ENCODE measurements around the gene PRKCE. TPM values are rescaled to one million over a fixed set of nuclear protein-coding genes. Genes with fewer than 3 reads are reported as not detected.

Gene PRKCE
- total and polyA plus RNA-seq, 3 experiments from 2014 or later = 3.1 to 9.6 (median 7.9) TPM

DNA sequence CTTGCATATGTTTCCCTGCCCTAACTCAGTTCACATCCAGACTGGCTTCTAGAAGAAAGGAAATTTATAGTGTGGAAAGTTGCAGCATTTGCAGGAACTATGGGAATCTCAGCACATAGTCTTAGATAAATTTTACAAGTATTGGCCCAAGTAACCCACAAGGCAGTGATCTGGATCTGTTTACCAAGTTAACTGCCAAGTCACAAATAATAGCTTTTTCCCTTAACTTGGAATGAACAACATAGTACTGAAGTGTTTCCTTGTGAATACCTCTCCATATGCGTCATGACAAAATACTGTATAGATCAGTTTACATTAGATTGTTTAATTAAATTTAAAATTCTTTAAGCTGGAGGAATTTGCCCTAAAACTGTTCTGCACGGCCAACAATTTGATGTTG, 390.0 kb downstream of the PRKCE start:
- no peaks in the 10 kb centered on the region for H3K4me1 Mint-ChIP-seq
- H3K27ac ChIP-seq (ENCODE audit: low read depth, low read length) = no peak overlapping the region
- no peaks in the 10 kb centered on the region for H3K27me3 Mint-ChIP-seq
- no peaks in the 10 kb centered on the region for H3K9me3 Mint-ChIP-seq
- no peaks in the 10 kb centered on the region for H3K27me3 ChIP-seq (ENCODE audit: insufficient read depth, low read length, poor library complexity, severe bottlenecking)
- DNase-seq = no peak
- ChIA-PET POLR2A (no interaction called here), CTCF (no interaction called here)
- H3K4me3 Mint-ChIP-seq = no peak overlapping the region
- H3K36me3 Mint-ChIP-seq = peaks cover 0 to 6% (median 0%) of the 10 kb centered on the region in 3 donors
- H3K4me1 ChIP-seq (ENCODE audit: insufficient read depth, low read length) = no peaks in the 10 kb centered on the region
- no peak overlapping the region for H3K27ac Mint-ChIP-seq
- no peaks in the 10 kb centered on the region for H3K9me3 ChIP-seq (ENCODE audit: low read length)
- H3K4me3 ChIP-seq (ENCODE audit: low read length) = no peak overlapping the region
- no peaks in the 10 kb centered on the region for H3K36me3 ChIP-seq (ENCODE audit: insufficient read depth, low read length)

DNA sequence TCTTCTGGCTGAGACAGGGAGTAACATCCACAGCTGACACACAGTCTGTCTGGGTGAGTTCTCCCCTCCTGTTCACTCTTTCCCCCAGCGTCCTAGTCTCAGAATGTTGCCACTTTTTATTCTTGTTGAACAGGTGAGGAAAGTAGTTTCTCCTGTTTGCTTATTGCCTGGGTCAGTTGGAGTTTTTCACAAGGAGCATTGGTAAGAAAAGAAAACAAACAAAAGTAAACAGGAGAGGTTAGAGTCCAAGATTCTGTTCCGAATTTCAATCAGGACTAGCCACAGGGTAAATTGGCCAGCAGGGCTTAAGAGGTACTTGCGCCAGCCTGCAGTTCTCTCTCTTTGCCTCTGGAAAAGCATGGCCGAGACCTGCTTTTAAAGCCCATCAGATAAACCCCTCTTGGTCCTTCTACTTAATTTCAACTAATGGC, 390.7 kb downstream of the PRKCE start:
- DNase-seq = no peak
- CTCF ChIA-PET = no interaction called here
- POLR2A ChIA-PET = no interaction called here

DNA sequence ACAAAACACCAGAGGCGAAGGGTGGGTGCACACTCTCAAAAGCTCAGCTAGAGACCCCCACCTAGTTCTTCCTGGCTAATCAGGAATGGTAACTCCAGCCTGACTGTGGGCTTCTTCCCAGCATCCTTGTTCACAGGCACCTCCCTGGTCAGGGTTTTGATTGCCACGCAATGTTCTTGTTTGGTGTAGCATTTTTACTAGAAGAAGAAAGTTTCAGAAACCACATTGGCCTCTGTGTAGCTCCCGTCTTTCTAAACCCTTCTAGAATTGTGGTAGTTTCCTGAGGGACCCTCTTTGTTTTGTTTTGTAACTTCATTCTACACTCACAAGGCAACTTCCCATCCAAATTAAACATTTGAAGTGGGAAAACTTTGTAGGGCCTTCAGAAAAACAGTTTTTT, 391.2 kb downstream of the PRKCE start:
- H3K27me3 Mint-ChIP-seq = no peaks in the 10 kb centered on the region
- POLR2A ChIA-PET = no interaction called here

More for the DNA sequence above, 390.7 kb downstream of the PRKCE start:
- peaks cover 0 to 5% (median under 1%) of the 10 kb centered on the region in 3 donors for H3K36me3 Mint-ChIP-seq
- H3K27ac Mint-ChIP-seq = peak overlapping the region in 1 of 8 donors; percentile 39
- H3K4me1 Mint-ChIP-seq = no peaks in the 10 kb centered on the region
- no peaks in the 10 kb centered on the region for H3K27me3 Mint-ChIP-seq
- no peak overlapping the region for H3K4me3 Mint-ChIP-seq
- no peaks in the 10 kb centered on the region for H3K9me3 Mint-ChIP-seq
- no peaks in the 10 kb centered on the region for H3K9me3 ChIP-seq (ENCODE audit: low read length)
- no peak overlapping the region for H3K4me3 ChIP-seq (ENCODE audit: low read length)
- H3K4me1 ChIP-seq (ENCODE audit: insufficient read depth, low read length) = no peaks in the 10 kb centered on the region
- no peak overlapping the region for H3K27ac ChIP-seq (ENCODE audit: low read depth, low read length)
- no peaks in the 10 kb centered on the region for H3K36me3 ChIP-seq (ENCODE audit: insufficient read depth, low read length)
- H3K27me3 ChIP-seq (ENCODE audit: insufficient read depth, low read length, poor library complexity, severe bottlenecking) = no peaks in the 10 kb centered on the region

DNA sequence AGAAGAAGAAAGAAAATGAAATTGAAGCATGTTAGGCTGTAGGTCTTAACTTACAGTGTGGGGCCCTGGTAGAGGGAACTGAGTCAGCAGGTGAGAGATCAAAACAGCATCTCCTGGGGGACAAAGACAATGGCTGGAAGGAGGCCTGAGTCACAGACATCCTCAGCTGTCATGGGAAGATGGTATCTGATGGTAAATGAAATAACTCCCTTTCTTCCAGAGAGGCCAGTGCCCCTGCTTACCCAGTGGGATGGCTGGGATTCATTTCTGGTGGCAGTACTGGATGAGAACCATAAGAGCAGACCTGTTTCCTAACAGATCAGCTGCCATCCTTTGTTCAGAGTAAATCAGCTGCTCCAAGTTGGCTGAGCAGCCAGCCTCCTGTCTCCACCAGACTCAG, 394.4 kb downstream of the PRKCE start:
- H3K4me1 ChIP-seq (ENCODE audit: insufficient read depth, low read length) = no peaks in the 10 kb centered on the region
- Mint-ChIP-seq H3K27ac (no peak overlapping the region), H3K4me3 (no peak overlapping the region), H3K27me3 (no peaks in the 10 kb centered on the region), H3K4me1 (no peaks in the 10 kb centered on the region), H3K36me3 (peaks cover 0 to 3% (median 2%) of the 10 kb centered on the region in 3 donors), H3K9me3 (no peaks in the 10 kb centered on the region)
- no peak overlapping the region for H3K4me3 ChIP-seq (ENCODE audit: low read length)
- H3K27ac ChIP-seq (ENCODE audit: low read depth, low read length) = no peak overlapping the region
- DNase-seq = no peak
- ChIA-PET CTCF (interaction anchor here (1.0 kb wide), 1 partner anchor 17 kb away, joined by 4 read pairs; no protein-coding TSS in a partner anchor), POLR2A (no interaction called here)
- no peaks in the 10 kb centered on the region for H3K27me3 ChIP-seq (ENCODE audit: insufficient read depth, low read length, poor library complexity, severe bottlenecking)
- H3K36me3 ChIP-seq (ENCODE audit: insufficient read depth, low read length) = no peaks in the 10 kb centered on the region
- no peaks in the 10 kb centered on the region for H3K9me3 ChIP-seq (ENCODE audit: low read length)

More for the DNA sequence above, 391.2 kb downstream of the PRKCE start:
- Histone ChIP-seq H3K4me1 (ENCODE audit: insufficient read depth, low read length) (no peaks in the 10 kb centered on the region), H3K27ac (ENCODE audit: low read depth, low read length) (no peak overlapping the region), H3K9me3 (ENCODE audit: low read length) (no peaks in the 10 kb centered on the region), H3K36me3 (ENCODE audit: insufficient read depth, low read length) (no peaks in the 10 kb centered on the region), H3K4me3 (ENCODE audit: low read length) (no peak overlapping the region), H3K27me3 (ENCODE audit: insufficient read depth, low read length, poor library complexity, severe bottlenecking) (no peaks in the 10 kb centered on the region)
- CTCF ChIA-PET = no interaction called here
- Mint-ChIP-seq H3K4me3 (no peak overlapping the region), H3K36me3 (peaks cover 0 to 5% (median 2%) of the 10 kb centered on the region in 3 donors), H3K4me1 (no peaks in the 10 kb centered on the region), H3K27ac (no peak overlapping the region), H3K9me3 (no peaks in the 10 kb centered on the region)
- no peak for DNase-seq

DNA sequence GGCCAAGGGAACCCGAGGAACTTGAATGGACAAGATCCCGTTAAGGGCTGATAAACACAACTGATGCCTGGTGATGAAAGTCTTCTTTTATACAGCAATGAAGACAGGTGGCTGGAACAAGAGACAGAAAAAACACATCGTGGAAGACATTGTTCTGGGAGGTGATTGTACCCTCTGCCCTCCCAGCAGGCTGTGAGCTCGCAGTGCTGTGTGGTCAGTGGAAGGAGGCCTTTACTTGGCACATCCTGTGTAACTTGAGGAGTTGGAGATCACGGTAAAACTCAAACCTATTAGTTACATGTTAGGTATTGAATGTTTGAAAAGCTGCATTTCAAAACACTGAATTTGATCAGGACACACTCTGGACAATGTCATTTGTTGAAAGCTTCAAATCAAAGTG, 395.8 kb downstream of the PRKCE start:
- Mint-ChIP-seq H3K36me3 (peaks cover 0 to 2% (median 0%) of the 10 kb centered on the region in 3 donors), H3K27me3 (no peaks in the 10 kb centered on the region), H3K9me3 (no peaks in the 10 kb centered on the region), H3K4me3 (no peak overlapping the region), H3K27ac (peak overlapping the region in 1 of 8 donors; percentile 5), H3K4me1 (no peaks in the 10 kb centered on the region)
- no peaks in the 10 kb centered on the region for H3K9me3 ChIP-seq (ENCODE audit: low read length)
- H3K36me3 ChIP-seq (ENCODE audit: insufficient read depth, low read length) = no peaks in the 10 kb centered on the region
- H3K27ac ChIP-seq (ENCODE audit: low read depth, low read length) = no peak overlapping the region
- DNase-seq = no peak
- H3K4me1 ChIP-seq (ENCODE audit: insufficient read depth, low read length) = no peaks in the 10 kb centered on the region
- POLR2A ChIA-PET = no interaction called here
- H3K4me3 ChIP-seq (ENCODE audit: low read length) = no peak overlapping the region
- CTCF ChIA-PET = no interaction called here
- no peaks in the 10 kb centered on the region for H3K27me3 ChIP-seq (ENCODE audit: insufficient read depth, low read length, poor library complexity, severe bottlenecking)

DNA sequence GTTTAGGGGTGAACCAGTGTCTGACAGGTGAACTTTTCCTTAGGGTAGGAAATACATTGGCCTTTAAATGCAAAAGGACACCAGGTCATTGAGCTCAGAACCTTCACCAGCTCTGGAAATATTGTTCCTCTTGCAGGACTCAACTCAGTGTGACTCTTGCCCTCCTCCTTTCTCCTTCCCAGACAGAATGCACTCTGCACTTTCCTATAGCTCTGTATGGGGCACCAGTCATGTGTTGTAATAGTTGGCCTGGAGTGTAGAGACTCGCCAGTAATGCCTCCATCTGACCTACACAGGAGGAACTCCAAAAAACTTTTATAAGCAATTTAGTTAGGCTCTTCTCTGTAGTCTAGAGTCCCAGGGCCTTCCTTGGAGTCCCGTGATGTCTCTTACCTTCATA, 397.2 kb downstream of the PRKCE start:
- Histone ChIP-seq H3K36me3 (ENCODE audit: insufficient read depth, low read length) (no peaks in the 10 kb centered on the region), H3K27ac (ENCODE audit: low read depth, low read length) (no peak overlapping the region), H3K4me3 (ENCODE audit: low read length) (no peak overlapping the region), H3K4me1 (ENCODE audit: insufficient read depth, low read length) (no peaks in the 10 kb centered on the region), H3K9me3 (ENCODE audit: low read length) (no peaks in the 10 kb centered on the region), H3K27me3 (ENCODE audit: insufficient read depth, low read length, poor library complexity, severe bottlenecking) (no peaks in the 10 kb centered on the region)
- H3K36me3 Mint-ChIP-seq = peaks cover 0 to 2% (median 0%) of the 10 kb centered on the region in 3 donors
- no peak overlapping the region for H3K4me3 Mint-ChIP-seq
- CTCF ChIA-PET = interaction anchor here (1.4 to 3.7 kb wide), 2 partner anchors 14 to 317 kb away, joined by 3 to 20 read pairs; no protein-coding TSS in a partner anchor
- no peak for DNase-seq
- H3K9me3 Mint-ChIP-seq = no peaks in the 10 kb centered on the region
- no peaks in the 10 kb centered on the region for H3K27me3 Mint-ChIP-seq
- H3K4me1 Mint-ChIP-seq = no peaks in the 10 kb centered on the region
- peak overlapping the region in 1 of 8 donors; percentile 63 for H3K27ac Mint-ChIP-seq
- POLR2A ChIA-PET = no interaction called here

DNA sequence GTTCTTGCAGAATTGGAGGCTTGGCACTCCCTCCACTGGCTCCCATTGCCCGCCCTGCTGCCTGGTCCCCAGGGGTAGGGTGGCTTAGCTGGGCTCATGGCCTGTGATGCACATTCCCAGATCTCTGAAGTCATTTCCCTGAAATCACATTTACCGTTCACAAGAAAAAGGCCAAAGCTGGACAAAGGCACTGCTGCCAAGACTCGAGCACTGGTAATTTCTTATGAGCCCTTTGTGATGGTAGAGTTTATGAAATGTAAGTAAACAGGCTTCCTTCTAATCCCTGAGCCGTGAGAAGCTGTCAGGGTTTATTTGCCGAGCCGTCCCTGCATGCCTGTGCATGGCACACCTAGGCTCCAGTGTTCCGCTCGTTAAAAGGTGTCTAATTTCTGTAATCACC, 398.6 kb downstream of the PRKCE start:
- CTCF ChIA-PET = interaction anchor here (3.7 kb wide), 1 partner anchor 13 kb away, joined by 20 read pairs; no protein-coding TSS in a partner anchor
- Histone ChIP-seq H3K27me3 (ENCODE audit: insufficient read depth, low read length, poor library complexity, severe bottlenecking) (no peaks in the 10 kb centered on the region), H3K9me3 (ENCODE audit: low read length) (no peaks in the 10 kb centered on the region), H3K36me3 (ENCODE audit: insufficient read depth, low read length) (no peaks in the 10 kb centered on the region), H3K4me3 (ENCODE audit: low read length) (no peak overlapping the region), H3K4me1 (ENCODE audit: insufficient read depth, low read length) (no peaks in the 10 kb centered on the region), H3K27ac (ENCODE audit: low read depth, low read length) (no peak overlapping the region)
- Mint-ChIP-seq H3K4me3 (no peak overlapping the region), H3K9me3 (peaks cover 0 to 2% (median 0%) of the 10 kb centered on the region in 5 donors), H3K27me3 (no peaks in the 10 kb centered on the region), H3K4me1 (no peaks in the 10 kb centered on the region), H3K27ac (no peak overlapping the region), H3K36me3 (peaks cover 0 to 2% (median 0%) of the 10 kb centered on the region in 3 donors)
- POLR2A ChIA-PET = no interaction called here
- no peak for DNase-seq

DNA sequence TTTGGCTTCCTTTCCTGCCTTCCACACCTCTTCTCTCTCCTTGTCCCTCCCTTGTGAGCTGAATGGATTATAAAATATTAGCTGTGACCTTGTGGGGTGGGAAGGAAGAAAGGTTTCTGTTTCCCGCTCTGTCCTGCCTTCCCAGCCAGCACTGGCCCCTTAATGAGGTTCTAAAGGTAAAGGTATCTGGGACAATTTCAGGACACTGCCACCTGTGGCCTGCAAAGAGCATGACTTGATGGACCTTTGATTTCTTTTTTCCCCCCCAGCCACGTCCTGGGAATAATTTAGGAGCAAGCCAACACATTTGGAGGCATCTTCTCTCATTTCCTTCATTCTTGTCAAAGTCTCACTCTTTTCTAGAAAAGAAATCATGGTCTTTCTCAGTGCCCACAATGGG, 399.0 kb downstream of the PRKCE start:
- DNase-seq = no peak
- Histone ChIP-seq H3K9me3 (ENCODE audit: low read length) (no peaks in the 10 kb centered on the region), H3K27me3 (ENCODE audit: insufficient read depth, low read length, poor library complexity, severe bottlenecking) (no peaks in the 10 kb centered on the region), H3K36me3 (ENCODE audit: insufficient read depth, low read length) (no peaks in the 10 kb centered on the region), H3K4me3 (ENCODE audit: low read length) (no peak overlapping the region), H3K27ac (ENCODE audit: low read depth, low read length) (no peak overlapping the region), H3K4me1 (ENCODE audit: insufficient read depth, low read length) (no peaks in the 10 kb centered on the region)
- ChIA-PET POLR2A (no interaction called here), CTCF (interaction anchor here (3.7 kb wide), 1 partner anchor 12 kb away, joined by 20 read pairs; no protein-coding TSS in a partner anchor)
- no peak overlapping the region for H3K27ac Mint-ChIP-seq
- H3K27me3 Mint-ChIP-seq = no peaks in the 10 kb centered on the region
- peaks cover 0 to 2% (median 0%) of the 10 kb centered on the region in 3 donors for H3K36me3 Mint-ChIP-seq
- no peaks in the 10 kb centered on the region for H3K4me1 Mint-ChIP-seq
- peaks cover 0 to 2% (median 0%) of the 10 kb centered on the region in 5 donors for H3K9me3 Mint-ChIP-seq
- no peak overlapping the region for H3K4me3 Mint-ChIP-seq
